Neural progenitor cell (in vitro differentiated cells): Measurements from ENCODE around the gene VWF.
"Not testable (repeated sequence)": the region's sequence is repeated elsewhere in the genome, so short reads cannot be mapped to it uniquely, and the experiment has no call there.

Source experiments
- CTCF ChIP-seq: fragments of 200-600 bp; sonication (generic); IDR thresholded peaks from 2 replicates; pipeline ENCODE4 v1.5.1; 2017; ENCODE audit warnings: antibody characterized with exemption, mild to moderate bottlenecking
- EZH2 ChIP-seq: fragments of 200-600 bp; sonication (generic); IDR thresholded peaks from 2 replicates; pipeline ENCODE4 v1.6.1; 2017; ENCODE audit warnings: antibody characterized with exemption, mild to moderate bottlenecking, moderate library complexity
- EZH2phosphoT487 ChIP-seq: fragments of 200-600 bp; sonication (generic); IDR thresholded peaks from 2 replicates; pipeline ENCODE4 v1.6.1; 2017; ENCODE audit warnings: antibody characterized with exemption

GRCh38 chr12:6016004-6016403 lies 108.5 kb downstream of the VWF start:
- TF ChIP-seq CTCF, EZH2phosphoT487, EZH2: not testable (repeated sequence)
